GM23248 (cell line): Measurements from ENCODE around the gene CLCNKB. TPM values are rescaled to one million over a fixed set of nuclear protein-coding genes. Genes with fewer than 3 reads are reported as not detected.
"Not testable (repeated sequence)": the region's sequence is repeated elsewhere in the genome, so short reads cannot be mapped to it uniquely, and the experiment has no call there.

Experiments used
- DNase-seq: peaks from one replicate; pipeline ENCODE4 v3.0.0-alpha.2; 2015
- H2AFZ ChIP-seq: fragments of 200-600 bp; sonication (generic); 2 replicates; pipeline ENCODE4 v1.6.1; 2016; ENCODE audit warnings: antibody characterized with exemption
- H3F3A ChIP-seq: fragments of 200-600 bp; sonication (generic); 2 replicates; pipeline ENCODE4 v1.6.1; 2016; ENCODE audit warnings: mild to moderate bottlenecking, antibody characterized with exemption, mixed run types; ENCODE audit not compliant: insufficient read depth
- H3K27ac ChIP-seq: fragments of 200-600 bp; sonication (generic); 2 replicates; pipeline ENCODE4 v1.5.1; 2016; ENCODE audit warnings: mild to moderate bottlenecking
- H3K27me3 ChIP-seq: fragments of 200-600 bp; sonication (generic); replicated peaks from 2 replicates; pipeline ENCODE4 v1.6.1; 2016; ENCODE audit warnings: mild to moderate bottlenecking; ENCODE audit not compliant: insufficient read depth
- H3K36me3 ChIP-seq: fragments of 200-600 bp; sonication (generic); 2 replicates; pipeline ENCODE4 v1.6.1; 2016; ENCODE audit warnings: low read depth, mild to moderate bottlenecking
- H3K4me1 ChIP-seq: fragments of 200-600 bp; sonication (generic); 2 replicates; pipeline ENCODE4 v1.6.1; 2016; ENCODE audit warnings: mild to moderate bottlenecking; ENCODE audit not compliant: insufficient read depth
- H3K4me2 ChIP-seq: fragments of 200-600 bp; sonication (generic); one replicate; pipeline ENCODE4 v1.6.1; 2016; ENCODE audit warnings: mild to moderate bottlenecking; ENCODE audit not compliant: unreplicated experiment
- H3K4me3 ChIP-seq: fragments of 200-600 bp; sonication (generic); 2 replicates; pipeline ENCODE4 v1.5.1; 2016; ENCODE audit warnings: mild to moderate bottlenecking
- H3K79me2 ChIP-seq: fragments of 200-600 bp; sonication (generic); 2 replicates; pipeline ENCODE4 v1.6.1; 2016; ENCODE audit warnings: mild to moderate bottlenecking; ENCODE audit not compliant: insufficient read depth
- H3K9ac ChIP-seq: fragments of 200-600 bp; sonication (generic); 2 replicates; pipeline ENCODE4 v1.6.1; 2016; ENCODE audit warnings: mild to moderate bottlenecking
- H3K9me2 ChIP-seq: fragments of 200-600 bp; sonication (generic); 2 replicates; pipeline ENCODE4 v1.6.1; 2016; ENCODE audit warnings: mixed run types, mild to moderate bottlenecking, moderate library complexity; ENCODE audit not compliant: insufficient read depth
- H3K9me3 ChIP-seq: fragments of 200-600 bp; sonication (generic); one replicate; pipeline ENCODE4 v1.6.1; 2017; ENCODE audit warnings: low read depth
- H4K20me1 ChIP-seq: fragments of 200-600 bp; sonication (generic); 2 replicates; pipeline ENCODE4 v1.6.0; 2016; ENCODE audit not compliant: insufficient read depth
- EZH2 ChIP-seq: fragments of 200-600 bp; sonication (generic); IDR thresholded peaks from 2 replicates; pipeline ENCODE4 v1.6.1; 2018; ENCODE audit warnings: antibody characterized with exemption, mild to moderate bottlenecking; ENCODE audit not compliant: insufficient read depth, poor library complexity, severe bottlenecking
- EZH2phosphoT487 ChIP-seq: fragments of 200-600 bp; sonication (generic); IDR thresholded peaks from 2 replicates; pipeline ENCODE4 v1.6.1; 2018; ENCODE audit warnings: antibody characterized with exemption, moderate library complexity, mild to moderate bottlenecking, low read depth; ENCODE audit not compliant: insufficient read depth
- WGBS, 2 experiments: methylation state at CpG; one replicate each; pipeline ENCODE4 v1.1.6; 2015 to 2017; ENCODE audit warnings: low lambda C conversion rate in 2 of 2, low coverage in 1 of 2; ENCODE audit errors: missing lambda C conversion rate in 2 of 2; 5-methylcytosine and 5-hydroxymethylcytosine counted together
- in situ Hi-C: fragments of 300-500 bp; cut with MboI; formaldehyde crosslinking; loops from 2 replicates; pipeline ENCODE4 v1.15.0; 2020
- polyA plus RNA-seq: library from polyadenylated mRNA; unstranded; fragments of >200 nt; fragmentation: Nextera tagmentation; extraction: Ambion mirVana; gene quantifications from 2 replicates; pipeline ENCODE4 v1.2.1, GENCODE V29; 2016
- total RNA-seq: library from RNA; depleted of rRNA; stranded (reverse); fragments of >200 nt; shearing (Covaris generic); gene quantifications from 2 replicates; pipeline ENCODE4 v1.2.3, GENCODE V29; 2014

CLCNKB gene
- total and polyA plus RNA-seq, 2 experiments from 2014 or later: not detected

GRCh38 chr1:16019644-16020277, 23.8 kb upstream of the CLCNKB start:
- H3K9me3 ChIP-seq: no peaks in the 10 kb centered on the region
- H2AFZ ChIP-seq: 0 out of 2 replicates have a peak overlapping the region, but pooled peaks have one; percentile 24
- H3K4me1 ChIP-seq: peaks cover 43% of the 10 kb centered on the region
- no peak overlapping the region for H3K4me3 ChIP-seq
- peaks cover 12% of the 10 kb centered on the region for H3F3A ChIP-seq
- H3K27me3 ChIP-seq: no peaks in the 10 kb centered on the region
- in situ Hi-C loops: no loop called here
- H3K9ac ChIP-seq: peak overlapping the region; percentile 79
- H4K20me1 ChIP-seq: no peaks in the 10 kb centered on the region
- no peaks in the 10 kb centered on the region for H3K9me2 ChIP-seq
- peak overlapping the region; percentile 45 for H3K4me2 ChIP-seq
- H3K27ac ChIP-seq: peak overlapping the region; percentile 82
- TF ChIP-seq EZH2 (no peak), EZH2phosphoT487 (no peak)
- DNase-seq: peak; percentile 83
- H3K79me2 ChIP-seq: no peaks in the 10 kb centered on the region
- no peaks in the 10 kb centered on the region for H3K36me3 ChIP-seq
- 3 to 17% methylated on average over 3 to 9 of the region's 9 CpGs for WGBS, 2 experiments

- Histone ChIP-seq H3K79me2 (no peaks in the 10 kb centered on the region), H3K27ac (peak overlapping the region; percentile 82), H2AFZ (no peak overlapping the region), H3K9me2 (no peaks in the 10 kb centered on the region), H3K36me3 (no peaks in the 10 kb centered on the region), H3K27me3 (no peaks in the 10 kb centered on the region), H3K9ac (peak overlapping the region; percentile 59), H3F3A (peaks cover 12% of the 10 kb centered on the region), H3K9me3 (no peaks in the 10 kb centered on the region), H3K4me3 (no peak overlapping the region), H3K4me1 (peaks cover 43% of the 10 kb centered on the region), H4K20me1 (no peaks in the 10 kb centered on the region), H3K4me2 (peak overlapping the region; percentile 45)
- TF ChIP-seq EZH2phosphoT487: no peak
- TF ChIP-seq EZH2: no peak
- in situ Hi-C loops: no loop called here
- no peak for DNase-seq
- WGBS, 2 experiments: 72 to 85% methylated on average over 6 of the region's 6 CpGs
Measured at GRCh38 chr1:16020325-16020724, 23.3 kb upstream of the CLCNKB start.

DNA sequence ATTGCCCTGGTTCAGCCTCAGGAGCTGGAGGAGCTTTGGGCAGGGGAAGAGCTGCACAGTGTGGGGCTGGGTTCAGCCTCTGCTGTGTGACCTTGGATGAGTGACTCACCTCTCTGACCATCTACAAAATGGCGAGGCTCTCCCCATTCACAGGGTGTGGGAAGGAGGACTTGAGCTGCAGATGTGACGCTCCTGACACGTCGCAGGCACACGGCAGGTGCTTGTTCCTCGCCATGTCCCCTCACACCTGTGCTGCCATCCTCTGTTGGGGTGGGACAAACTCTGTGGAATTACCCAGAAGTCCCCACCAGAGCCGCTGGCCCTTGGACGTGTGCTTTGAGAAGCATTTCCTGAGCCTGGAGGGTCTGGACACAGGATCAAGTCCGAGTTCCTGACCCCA, 22.7 kb upstream of the CLCNKB start:
- H3K79me2 ChIP-seq, DNase-seq, H3K27ac ChIP-seq, H3K4me2 ChIP-seq, H2AFZ ChIP-seq, in situ Hi-C loops, H4K20me1 ChIP-seq, H3K9ac ChIP-seq, H3K27me3 ChIP-seq, H3K4me3 ChIP-seq, H3K9me2 ChIP-seq, H3K9me3 ChIP-seq, H3K36me3 ChIP-seq: not testable (repeated sequence)
- 82% methylated on average over 9 of the region's 9 CpGs for WGBS, 2 experiments
- peaks cover 12% of the 10 kb centered on the region for H3F3A ChIP-seq
- peaks cover 43% of the 10 kb centered on the region for H3K4me1 ChIP-seq

DNA sequence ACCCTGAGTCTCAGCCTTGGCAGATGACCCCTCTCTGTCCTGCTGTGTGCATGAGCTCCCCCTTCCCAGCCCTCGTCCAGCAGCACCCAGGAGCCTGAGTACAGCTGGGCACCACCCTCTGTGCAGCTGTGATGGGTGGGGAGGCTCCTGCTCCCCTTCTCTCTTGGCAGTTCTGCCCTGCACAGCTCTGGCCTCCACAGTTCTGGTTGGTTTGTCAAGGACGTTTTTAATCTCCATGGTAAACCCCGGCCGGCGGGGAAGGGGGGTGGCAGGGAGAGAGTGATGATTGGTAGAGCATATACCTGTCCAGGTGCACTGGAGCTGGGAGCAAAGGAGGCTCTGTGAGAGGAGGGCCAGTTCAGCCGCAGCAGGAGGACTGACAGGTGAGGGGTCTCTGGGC, 21.9 kb upstream of the CLCNKB start, which contains the start of gene CLCNKA:
Gene CLCNKA, plus strand, starts transcription at position 356 of the 400 bp plus-strand sequence. CDS start 584 bp downstream, outside the sequence.
- Histone ChIP-seq H3K79me2 (no peaks in the 10 kb centered on the region), H3K9me2 (no peaks in the 10 kb centered on the region), H3F3A (peaks cover 12% of the 10 kb centered on the region), H3K4me3 (no peak within 1 kb of the TSS), H3K4me2 (no peak within 1 kb of the TSS), H3K36me3 (no peaks in the 10 kb centered on the region), H4K20me1 (no peaks in the 10 kb centered on the region), H3K9ac (no peak within 1 kb of the TSS), H2AFZ (no peak within 1 kb of the TSS), H3K27ac (no peak within 1 kb of the TSS), H3K4me1 (peaks cover 37% of the 10 kb centered on the region), H3K9me3 (no peaks in the 10 kb centered on the region), H3K27me3 (no peaks in the 10 kb centered on the region)
- WGBS, 2 experiments: 65 to 68% methylated on average over 6 of the region's 6 CpGs
- TF ChIP-seq EZH2phosphoT487 (no peak), EZH2 (no peak)
- in situ Hi-C loops: no loop called here
- DNase-seq: no peak

- no peaks in the 10 kb centered on the region for H3K79me2 ChIP-seq
- H3K36me3 ChIP-seq: no peaks in the 10 kb centered on the region
- H2AFZ ChIP-seq: no peak overlapping the region
- H3K27me3 ChIP-seq: no peaks in the 10 kb centered on the region
- H3K4me2 ChIP-seq: no peak overlapping the region
- no peak overlapping the region for H3K4me3 ChIP-seq
- H3K27ac ChIP-seq: no peak overlapping the region
- H4K20me1 ChIP-seq: no peaks in the 10 kb centered on the region
- no peaks in the 10 kb centered on the region for H3K9me3 ChIP-seq
- TF ChIP-seq EZH2phosphoT487 (no peak), EZH2 (no peak)
- in situ Hi-C loops: no loop called here
- peaks cover 31% of the 10 kb centered on the region for H3K4me1 ChIP-seq
- DNase-seq: no peak
- H3K9ac ChIP-seq: no peak overlapping the region
- no peaks in the 10 kb centered on the region for H3K9me2 ChIP-seq
- peaks cover 12% of the 10 kb centered on the region for H3F3A ChIP-seq
- 83 to 88% methylated on average over 11 of the region's 11 CpGs for WGBS, 2 experiments
Measured at GRCh38 chr1:16022393-16022792, 21.2 kb upstream of the CLCNKB start.
